NCI-H1694 treated with DMSO at 0.1 percent for 48 hours (cell line): ENCODE measurements around the gene EFCAB6.

Source experiments
- DNase-seq: peaks from one replicate; lab custom pipeline; 2025; lab: John Stamatoyannopoulos, UW

Gene EFCAB6

GRCh38 chr22:43570531-43571165 lies 241.5 kb downstream of the EFCAB6 start:
- DNase-seq: no peak

GRCh38 chr22:43569111-43569510 lies 243.0 kb downstream of the EFCAB6 start:
- no peak for DNase-seq

GRCh38 chr22:43567691-43568324 lies 244.3 kb downstream of the EFCAB6 start:
- DNase-seq: peak; percentile 55

- no peak for DNase-seq
Observed at GRCh38 chr22:43566561-43567332, 245.4 kb downstream of the EFCAB6 start.

GRCh38 chr22:43566021-43566420 lies 246.1 kb downstream of the EFCAB6 start:
- DNase-seq: no peak

- DNase-seq: no peak
Observed at GRCh38 chr22:43564859-43565258, 247.2 kb downstream of the EFCAB6 start.

GRCh38 chr22:43563571-43563970 lies 248.5 kb downstream of the EFCAB6 start:
- no peak for DNase-seq

GRCh38 chr22:43562843-43563242 lies 249.3 kb downstream of the EFCAB6 start:
- no peak for DNase-seq

GRCh38 chr22:43561415-43562178 lies 250.5 kb downstream of the EFCAB6 start:
- peak; percentile 91 for DNase-seq

- DNase-seq: no peak
Observed at GRCh38 chr22:43560651-43561050, 251.5 kb downstream of the EFCAB6 start.

GRCh38 chr22:43555561-43556515 lies 256.3 kb downstream of the EFCAB6 start:
- no peak for DNase-seq

- no peak for DNase-seq
Observed at GRCh38 chr22:43554694-43555365, 257.3 kb downstream of the EFCAB6 start.

GRCh38 chr22:43554259-43554636 lies 257.9 kb downstream of the EFCAB6 start:
- DNase-seq: no peak

GRCh38 chr22:43553451-43554258 lies 258.4 kb downstream of the EFCAB6 start:
- no peak for DNase-seq

GRCh38 chr22:43550672-43551071 lies 261.4 kb downstream of the EFCAB6 start:
- no peak for DNase-seq

GRCh38 chr22:43550024-43550620 lies 262.0 kb downstream of the EFCAB6 start:
- no peak for DNase-seq

GRCh38 chr22:43546186-43546585 lies 265.9 kb downstream of the EFCAB6 start:
- no peak for DNase-seq

GRCh38 chr22:43544289-43544673 lies 267.8 kb downstream of the EFCAB6 start:
- no peak for DNase-seq

GRCh38 chr22:43543522-43544288 lies 268.4 kb downstream of the EFCAB6 start:
- DNase-seq: no peak
